Measurements from ENCODE around the gene CTDSPL.

Gene CTDSPL

GRCh38 chr3:37892927-37893600, 31.4 kb downstream of the CTDSPL start:
- DNase-seq: no peak

DNA sequence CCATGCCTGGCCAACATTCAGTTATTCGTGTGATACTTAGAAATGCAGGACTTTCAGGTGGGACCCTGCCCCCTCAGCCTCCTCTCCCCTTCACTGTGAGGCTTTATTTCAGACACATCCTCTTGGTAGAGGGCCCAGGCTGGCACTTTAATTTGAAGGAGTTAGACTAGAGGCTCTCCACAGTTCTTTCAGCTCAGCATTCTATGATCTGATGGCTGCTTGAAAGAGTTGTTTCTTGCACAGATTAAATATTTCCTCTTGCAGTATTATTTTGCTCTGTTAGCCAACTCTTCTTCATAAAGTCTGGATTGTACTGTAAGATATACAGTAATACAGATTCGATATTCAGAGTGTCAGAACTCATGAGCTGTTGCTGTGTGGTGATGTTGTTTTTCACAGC, 35.1 kb downstream of the CTDSPL start:
- no peak for DNase-seq

DNA sequence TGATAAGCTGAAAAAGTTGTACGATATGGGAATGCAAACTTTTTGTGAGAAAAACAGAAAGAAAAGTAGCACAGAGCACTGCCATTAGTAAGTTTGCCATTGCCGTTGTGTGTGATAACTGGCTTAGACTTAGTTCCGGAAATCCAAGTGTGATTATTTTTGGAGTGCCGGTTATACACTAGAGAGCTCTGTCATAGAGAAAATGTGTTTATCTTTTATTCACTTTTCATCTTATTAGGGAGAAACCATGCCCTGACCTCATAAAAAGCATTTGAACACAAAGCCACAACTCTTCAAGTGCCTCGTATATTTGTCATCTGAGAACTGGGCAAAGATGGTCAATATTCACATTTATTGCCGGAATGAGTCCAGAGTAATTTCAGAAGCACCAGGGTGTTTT, 36.1 kb downstream of the CTDSPL start:
- DNase-seq: no peak

- DNase-seq: no peak
Observed at GRCh38 chr3:37898424-37898823, 36.7 kb downstream of the CTDSPL start.

GRCh38 chr3:37899101-37899707, 37.5 kb downstream of the CTDSPL start:
- no peak for DNase-seq

GRCh38 chr3:37899711-37900306, 38.1 kb downstream of the CTDSPL start:
- DNase-seq: no peak

- DNase-seq: no peak
Observed at GRCh38 chr3:37901721-37902120, 40.0 kb downstream of the CTDSPL start.

DNA sequence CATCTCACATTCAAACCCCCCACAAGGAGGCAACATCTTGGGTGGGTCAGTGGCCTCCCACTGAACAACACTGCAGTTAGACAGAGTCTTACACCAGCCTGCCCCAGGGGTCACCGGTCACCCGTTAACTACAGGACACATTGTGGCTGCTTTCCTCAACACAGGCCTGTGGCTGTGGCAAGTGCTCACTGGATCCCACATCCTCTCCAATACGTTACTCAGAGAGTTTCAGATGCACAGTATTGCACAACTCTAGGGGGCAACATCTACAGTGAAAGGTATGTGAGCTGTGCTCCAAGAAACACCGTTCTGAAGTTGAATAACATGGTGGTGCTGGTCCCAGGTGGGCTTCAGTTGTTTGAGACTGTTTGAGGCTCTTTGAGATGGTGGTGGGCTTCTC, 41.0 kb downstream of the CTDSPL start:
- DNase-seq: no peak

GRCh38 chr3:37903320-37903719, 41.6 kb downstream of the CTDSPL start:
- DNase-seq: no peak

DNA sequence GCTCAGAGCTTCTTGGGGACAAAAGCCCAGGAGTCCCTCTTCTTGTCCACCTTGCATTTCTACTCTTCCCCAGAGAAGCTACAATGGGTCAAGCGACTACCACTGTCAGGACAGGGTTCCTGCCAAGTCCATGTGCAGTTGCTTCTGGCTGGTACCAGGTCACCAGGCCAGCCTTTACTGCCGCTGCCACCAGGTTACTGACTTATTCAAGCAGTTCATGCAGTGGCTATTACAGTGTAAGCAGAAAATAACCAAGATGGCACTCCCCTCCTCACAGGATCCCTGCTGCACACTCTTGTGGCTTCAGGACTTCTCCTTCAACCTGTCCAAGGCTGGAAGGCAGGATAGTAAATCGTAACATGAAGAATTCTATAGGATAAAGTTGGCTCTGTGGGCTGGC, 42.1 kb downstream of the CTDSPL start:
- no peak for DNase-seq

DNA sequence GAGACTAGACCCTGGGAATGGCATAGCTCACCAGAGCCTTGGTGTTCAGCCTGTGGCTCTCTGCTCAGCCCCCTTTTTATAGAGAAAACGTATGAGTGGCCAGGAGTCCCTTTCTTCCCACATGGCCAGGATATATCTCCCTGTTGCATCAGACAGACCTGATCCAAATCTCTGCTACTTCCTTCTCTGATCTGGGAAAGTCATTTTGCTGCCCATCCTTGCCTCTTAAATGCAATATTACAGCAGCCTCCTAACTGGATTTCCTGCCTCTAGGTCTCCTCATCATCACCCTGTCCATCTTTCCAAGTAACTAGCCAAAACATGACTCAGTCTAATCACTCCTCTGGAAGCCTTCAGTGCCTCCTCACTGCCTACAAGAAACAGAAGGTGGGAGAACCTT, 42.9 kb downstream of the CTDSPL start:
- DNase-seq: no peak

- DNase-seq: no peak
Observed at GRCh38 chr3:37905346-37905745, 43.7 kb downstream of the CTDSPL start.

GRCh38 chr3:37905987-37906674, 44.5 kb downstream of the CTDSPL start:
- no peak for DNase-seq

DNA sequence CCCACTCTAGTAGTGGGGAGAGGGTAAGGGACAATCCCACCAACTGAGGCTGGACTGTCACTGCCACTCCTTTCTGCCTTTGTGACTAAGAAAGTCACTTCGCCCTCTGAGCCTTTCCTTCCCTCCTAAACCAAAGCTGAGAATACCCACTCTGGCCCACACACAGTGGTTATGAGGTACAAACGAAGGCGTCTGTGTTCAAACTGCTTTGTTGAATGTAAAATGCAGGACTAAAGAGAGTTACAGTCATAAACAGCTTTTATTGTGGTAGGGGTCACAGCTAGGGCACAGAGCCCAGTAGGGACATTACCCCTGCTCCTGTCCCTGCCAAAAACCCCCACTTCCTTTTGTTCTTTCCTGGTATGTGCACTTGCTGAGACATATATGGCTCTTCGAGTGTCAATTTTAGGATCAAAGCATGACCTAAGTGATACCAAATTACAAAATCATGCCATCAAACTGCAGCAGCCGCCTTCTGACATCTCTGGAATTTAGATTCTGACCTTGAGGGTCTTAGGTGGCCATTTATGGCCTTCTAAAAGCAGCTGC, 45.1 kb downstream of the CTDSPL start:
- DNase-seq: no peak

- no peak for DNase-seq
Observed at GRCh38 chr3:37907371-37907770, 45.7 kb downstream of the CTDSPL start.

DNA sequence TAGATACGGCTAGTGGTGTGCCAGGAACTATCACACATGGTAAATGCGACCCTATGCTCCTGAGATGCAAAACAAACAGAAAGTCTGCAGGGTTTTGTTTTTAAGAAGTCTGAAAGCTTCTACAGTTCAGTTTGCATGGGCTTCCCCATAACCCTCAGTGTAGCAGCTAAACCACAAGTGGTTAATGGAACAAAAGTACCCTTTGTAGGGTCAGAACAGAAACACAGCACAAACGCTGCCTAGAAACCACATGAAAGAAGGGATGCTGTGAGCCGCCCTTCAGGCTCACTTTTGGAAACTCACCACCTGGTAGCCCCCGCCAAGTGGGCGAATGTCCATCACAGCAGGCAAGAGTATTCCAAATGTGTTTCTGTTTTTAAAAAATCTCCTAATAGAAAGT, 46.2 kb downstream of the CTDSPL start:
- no peak for DNase-seq

- no peak for DNase-seq
Observed at GRCh38 chr3:37909067-37909911, 47.6 kb downstream of the CTDSPL start.

- DNase-seq: no peak
Observed at GRCh38 chr3:37910671-37911400, 49.2 kb downstream of the CTDSPL start.

- no peak for DNase-seq
Observed at GRCh38 chr3:37912052-37912733, 50.5 kb downstream of the CTDSPL start.

DNA sequence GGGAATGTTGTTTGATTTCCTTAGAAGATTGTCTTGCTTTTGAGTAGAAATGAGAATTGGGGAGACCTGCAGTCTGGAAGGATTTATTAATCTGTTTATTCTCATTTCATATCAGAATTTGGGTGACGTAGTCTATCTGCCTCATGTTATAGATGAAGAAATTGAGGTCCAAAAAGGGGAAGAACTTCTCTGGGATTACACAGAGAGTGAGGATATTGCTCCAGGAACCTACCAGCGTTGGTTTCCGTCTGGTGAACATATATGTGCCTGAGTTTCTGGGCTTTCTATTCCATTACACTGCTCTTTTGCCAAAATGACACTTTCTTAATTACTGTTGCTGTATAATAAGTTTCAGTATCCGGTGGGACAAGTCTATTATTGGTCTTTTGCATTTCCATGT, 51.8 kb downstream of the CTDSPL start:
- no peak for DNase-seq

GRCh38 chr3:37916685-37917084, 55.0 kb downstream of the CTDSPL start:
- DNase-seq: no peak

Measured in CD4-positive, alpha-beta T cell treated with Interleukin-15 for 1 hour (primary cell).